OCI-LY1 (cell line): ENCODE measurements around the gene PRPF39.

Source experiments
- EZH2 ChIP-seq: fragments of 200-600 bp; sonication (generic), shearing (Covaris generic); IDR thresholded peaks from 2 replicates; pipeline ENCODE4 v1.8.0; 2017; ENCODE audit warnings: borderline replicate concordance, mixed run types, mild to moderate bottlenecking, antibody characterized with exemption, low read length, moderate library complexity, mixed read lengths
- TF ChIP-seq, protein P1 (sequence below): fragments of 200-600 bp; sonication (generic), shearing (Covaris generic); IDR thresholded peaks from 2 replicates; pipeline ENCODE4 v1.5.1; 2017; ENCODE audit warnings: mild to moderate bottlenecking, antibody characterized with exemption, low read length, moderate library complexity, mixed read lengths

DNA sequence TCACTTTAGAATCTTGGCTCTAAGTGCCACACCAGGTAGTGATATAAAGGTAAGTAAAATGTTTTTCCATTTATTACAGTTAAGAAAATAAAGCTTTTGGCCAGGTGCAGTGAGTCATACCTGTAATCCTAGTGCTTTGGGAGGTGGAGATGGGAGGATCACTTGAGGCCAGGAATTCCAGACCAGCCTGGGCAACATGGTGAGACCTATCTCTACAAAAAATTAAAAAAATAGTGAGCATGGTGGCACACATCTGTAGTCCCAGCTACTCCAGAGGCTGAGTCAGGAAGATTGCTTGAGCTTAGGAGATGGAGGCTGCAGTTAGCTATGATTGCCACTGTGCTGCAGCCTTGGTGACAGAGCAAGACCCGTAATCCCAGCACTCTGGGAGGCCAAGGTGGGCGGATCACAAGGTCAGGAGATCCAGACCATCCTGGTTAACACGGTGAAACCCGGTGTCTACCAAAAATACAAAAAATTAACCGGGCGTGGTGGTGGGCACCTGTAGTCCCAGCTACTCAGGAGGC is 56.8 kb downstream of the PRPF39 start:
- TF ChIP-seq, protein P1, sequence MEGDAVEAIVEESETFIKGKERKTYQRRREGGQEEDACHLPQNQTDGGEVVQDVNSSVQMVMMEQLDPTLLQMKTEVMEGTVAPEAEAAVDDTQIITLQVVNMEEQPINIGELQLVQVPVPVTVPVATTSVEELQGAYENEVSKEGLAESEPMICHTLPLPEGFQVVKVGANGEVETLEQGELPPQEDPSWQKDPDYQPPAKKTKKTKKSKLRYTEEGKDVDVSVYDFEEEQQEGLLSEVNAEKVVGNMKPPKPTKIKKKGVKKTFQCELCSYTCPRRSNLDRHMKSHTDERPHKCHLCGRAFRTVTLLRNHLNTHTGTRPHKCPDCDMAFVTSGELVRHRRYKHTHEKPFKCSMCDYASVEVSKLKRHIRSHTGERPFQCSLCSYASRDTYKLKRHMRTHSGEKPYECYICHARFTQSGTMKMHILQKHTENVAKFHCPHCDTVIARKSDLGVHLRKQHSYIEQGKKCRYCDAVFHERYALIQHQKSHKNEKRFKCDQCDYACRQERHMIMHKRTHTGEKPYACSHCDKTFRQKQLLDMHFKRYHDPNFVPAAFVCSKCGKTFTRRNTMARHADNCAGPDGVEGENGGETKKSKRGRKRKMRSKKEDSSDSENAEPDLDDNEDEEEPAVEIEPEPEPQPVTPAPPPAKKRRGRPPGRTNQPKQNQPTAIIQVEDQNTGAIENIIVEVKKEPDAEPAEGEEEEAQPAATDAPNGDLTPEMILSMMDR, result no peak
- TF ChIP-seq EZH2, result no peak
